HuH-7.5 (cell line): ENCODE results near the gene GPX4.

Experiments used
- DNase-seq: peaks from one replicate; pipeline ENCODE4 v3.0.0; 2011; ENCODE audit warnings: low spot score

The GPX4 gene

GRCh38 chr19:1102407-1103131 lies 1.2 kb upstream of the GPX4 start:
- no peak for DNase-seq

GRCh38 chr19:1103132-1103707 lies 574 bp upstream of the GPX4 start:
- DNase-seq: no peak

GRCh38 chr19:1104311-1105007 lies 665 bp downstream of the GPX4 start:
- peak; percentile 98 for DNase-seq

- DNase-seq: peak; percentile 88
These were observed 1.4 kb downstream of the GPX4 start for GRCh38 chr19:1105008-1105872.

GRCh38 chr19:1105873-1106840 lies 2.4 kb downstream of the GPX4 start:
- no peak for DNase-seq

GRCh38 chr19:1106841-1107660 lies 3.3 kb downstream of the GPX4 start:
- no peak for DNase-seq

- no peak for DNase-seq
These were observed 4.0 kb downstream of the GPX4 start for GRCh38 chr19:1107661-1108261.

- DNase-seq: no peak
These were observed 4.7 kb downstream of the GPX4 start for GRCh38 chr19:1108291-1109031.

GRCh38 chr19:1109032-1109551 lies 5.3 kb downstream of the GPX4 start:
- no peak for DNase-seq

GRCh38 chr19:1109697-1110671 lies 6.2 kb downstream of the GPX4 start:
- DNase-seq: no peak

- no peak for DNase-seq
These were observed 7.2 kb downstream of the GPX4 start for GRCh38 chr19:1110809-1111640.

- DNase-seq: no peak
These were observed 8.0 kb downstream of the GPX4 start for GRCh38 chr19:1111641-1112267.

GRCh38 chr19:1112268-1113029 lies 8.7 kb downstream of the GPX4 start:
- no peak for DNase-seq

- peak; percentile 100 for DNase-seq
These were observed 9.5 kb downstream of the GPX4 start for GRCh38 chr19:1113030-1113985.
